Vagina (tissue), 2 donors: ENCODE data around the gene PTPRN2.

Source experiments
- CTCF ChIP-seq, 3 experiments: fragments of 450-650 bp in 2 of 3; fragments of 200-600 bp in 1 of 3; sonication (generic) in 1 of 3; IDR thresholded peaks; one replicate each; pipeline ENCODE4 v1.5.1; 2017 to 2019; ENCODE audit warnings: antibody characterized with exemption in 3 of 3, mild to moderate bottlenecking in 2 of 3, moderate library complexity in 2 of 3
- POLR2AphosphoS5 ChIP-seq, 2 donors: sonication (generic); formaldehyde crosslinking; IDR thresholded peaks; one replicate each; pipeline ENCODE4 v1.9.0; 2017; ENCODE audit warnings: antibody characterized with exemption in 2 of 2, mild to moderate bottlenecking in 2 of 2, low read depth in 1 of 2; ENCODE audit not compliant: insufficient read depth in 1 of 2

- TF ChIP-seq CTCF (IDR thresholded peaks at IDR 0.05) (no peak), POLR2AphosphoS5 (IDR thresholded peaks at IDR 0.05; ENCODE audit: insufficient read depth in 1 of 2, low read depth in 1 of 2) (no peak)
Measured at GRCh38 chr7:157866336-157866924, 721.2 kb downstream of the PTPRN2 start.
